COLO829 (cell line): Measurements from ENCODE around the gene GPR146.

ENCODE experiments used
- DNase-seq: peaks from one replicate; pipeline ENCODE4 v3.0.0; 2012; ENCODE audit warnings: low spot score

Gene GPR146

DNA sequence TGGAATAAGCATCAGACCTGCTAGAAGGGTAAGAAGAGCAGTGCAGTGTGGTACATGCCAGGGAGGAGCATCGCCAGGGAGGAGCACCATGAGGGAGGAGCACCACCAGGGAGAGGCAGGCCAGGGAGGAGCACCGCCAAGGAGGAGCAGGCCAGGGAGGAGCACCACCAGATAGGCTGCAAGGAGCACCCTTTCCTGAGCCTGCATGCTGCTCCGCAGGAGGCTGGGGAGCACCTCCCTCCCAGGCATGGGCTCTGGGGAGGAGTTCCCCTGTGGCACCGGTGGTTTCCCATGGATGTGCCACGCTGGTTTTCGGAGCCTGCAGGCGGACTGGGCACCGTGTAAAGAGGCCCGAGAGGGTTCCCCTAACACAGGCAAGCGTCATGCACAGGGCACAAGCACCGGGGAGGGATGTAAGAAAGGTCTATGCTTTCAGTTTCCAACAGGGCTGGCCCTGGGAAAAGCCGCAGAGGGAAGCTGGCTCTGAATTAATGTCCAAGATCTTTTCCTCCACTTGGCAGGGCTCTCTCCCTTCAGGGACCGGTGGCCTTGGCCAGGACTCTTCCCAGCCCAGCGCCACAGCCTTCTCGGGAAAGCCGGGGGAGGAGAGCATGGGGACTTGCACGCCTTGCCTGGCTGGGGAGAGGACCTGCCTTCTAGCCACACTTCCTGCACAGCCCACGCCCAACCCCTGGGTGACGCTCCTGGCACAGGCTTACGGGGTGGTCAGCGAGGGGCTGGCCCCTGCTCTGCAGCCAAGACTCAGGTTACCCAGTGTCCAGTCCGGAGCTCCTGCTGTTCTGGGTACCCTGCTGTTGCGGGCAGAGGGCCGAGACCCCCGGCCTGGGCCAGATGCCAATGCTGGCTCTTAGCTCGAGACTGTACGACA is 32.1 kb downstream of the GPR146 start:
- DNase-seq = no peak

- DNase-seq = no peak
Observed at GRCh38 chr7:1078519-1078918, 34.2 kb downstream of the GPR146 start.

DNA sequence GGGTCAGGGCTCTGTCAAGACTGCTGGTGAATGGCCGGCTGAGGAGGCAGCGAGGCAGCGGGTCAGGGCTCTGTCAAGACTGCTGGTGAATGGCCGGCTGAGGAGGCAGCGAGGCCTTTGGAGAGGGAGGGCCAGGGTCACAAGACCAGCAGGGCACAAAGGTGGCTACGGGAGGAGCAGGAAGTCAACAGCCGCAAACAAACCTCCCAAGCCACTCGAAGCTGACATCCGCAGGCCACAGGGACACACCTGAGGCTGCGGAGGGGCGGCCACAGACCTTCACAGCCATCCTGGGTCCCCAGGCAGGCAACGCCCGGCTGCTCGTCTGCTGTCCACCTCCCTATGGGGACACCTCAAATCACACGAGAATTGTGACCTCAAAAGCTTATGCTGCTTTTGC is 34.6 kb downstream of the GPR146 start:
- no peak for DNase-seq

GRCh38 chr7:1079546-1079945 is 35.2 kb downstream of the GPR146 start:
- DNase-seq = no peak

GRCh38 chr7:1080252-1080920 is 36.0 kb downstream of the GPR146 start:
- no peak for DNase-seq

GRCh38 chr7:1080921-1081255 is 36.5 kb downstream of the GPR146 start:
- DNase-seq = no peak

GRCh38 chr7:1081336-1081735 is 37.0 kb downstream of the GPR146 start:
- no peak for DNase-seq

- no peak for DNase-seq
Observed at GRCh38 chr7:1081931-1082401, 37.6 kb downstream of the GPR146 start.

GRCh38 chr7:1083729-1084657 is 39.6 kb downstream of the GPR146 start:
- DNase-seq = no peak

DNA sequence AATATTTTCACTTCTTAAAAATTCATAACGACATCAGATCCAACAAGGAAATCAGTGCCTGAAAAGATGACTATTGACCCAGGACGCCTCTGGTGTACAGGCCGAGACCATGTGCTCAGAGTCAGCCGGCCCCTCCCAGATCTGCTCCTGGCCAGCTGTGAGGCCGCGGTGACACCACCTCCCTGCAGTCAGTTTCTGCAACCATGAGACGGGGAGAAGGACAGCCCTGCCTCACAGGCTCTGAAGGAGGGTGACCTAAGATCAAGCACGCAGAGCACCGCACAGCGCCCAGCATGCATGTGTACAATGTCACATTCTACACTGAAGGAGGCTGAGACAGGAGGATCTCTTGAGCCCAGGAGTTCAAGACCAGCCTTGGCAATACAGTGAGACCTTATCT is 40.9 kb downstream of the GPR146 start:
- no peak for DNase-seq

- DNase-seq = no peak
Observed at GRCh38 chr7:1085910-1086421, 41.6 kb downstream of the GPR146 start.

GRCh38 chr7:1086588-1087464 is 42.5 kb downstream of the GPR146 start:
- peak; percentile 99 for DNase-seq

DNA sequence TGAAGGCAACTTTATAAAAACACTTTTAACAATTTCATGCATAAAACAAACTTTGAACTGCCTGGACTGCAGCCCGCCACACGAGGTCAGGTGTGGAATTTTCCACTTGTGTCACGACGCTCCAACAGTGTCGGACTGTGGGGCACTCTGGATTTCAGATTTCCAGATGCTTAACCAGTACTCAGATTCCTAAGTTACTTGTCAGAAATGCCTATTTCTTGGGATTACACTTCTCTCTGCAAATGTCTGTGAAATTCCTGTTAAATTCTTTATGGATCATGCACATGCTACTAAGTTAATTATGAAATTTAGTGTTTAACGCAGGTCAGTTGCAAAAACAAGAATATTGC is 43.1 kb downstream of the GPR146 start:
- DNase-seq = no peak

GRCh38 chr7:1087952-1088920 is 43.9 kb downstream of the GPR146 start, which contains the start of gene GPER1:
TSS of gene GPER1 (plus strand) at chr7:1088113. CDS start at chr7:1091729, 3,616 bp downstream.
- peak; percentile 75 for DNase-seq

- no peak for DNase-seq
Observed at GRCh38 chr7:1090236-1090635, 45.9 kb downstream of the GPR146 start.

- no peak for DNase-seq
Observed at GRCh38 chr7:1090686-1091643, 46.6 kb downstream of the GPR146 start.

GRCh38 chr7:1091644-1092027 is 47.3 kb downstream of the GPR146 start:
- DNase-seq = no peak

DNA sequence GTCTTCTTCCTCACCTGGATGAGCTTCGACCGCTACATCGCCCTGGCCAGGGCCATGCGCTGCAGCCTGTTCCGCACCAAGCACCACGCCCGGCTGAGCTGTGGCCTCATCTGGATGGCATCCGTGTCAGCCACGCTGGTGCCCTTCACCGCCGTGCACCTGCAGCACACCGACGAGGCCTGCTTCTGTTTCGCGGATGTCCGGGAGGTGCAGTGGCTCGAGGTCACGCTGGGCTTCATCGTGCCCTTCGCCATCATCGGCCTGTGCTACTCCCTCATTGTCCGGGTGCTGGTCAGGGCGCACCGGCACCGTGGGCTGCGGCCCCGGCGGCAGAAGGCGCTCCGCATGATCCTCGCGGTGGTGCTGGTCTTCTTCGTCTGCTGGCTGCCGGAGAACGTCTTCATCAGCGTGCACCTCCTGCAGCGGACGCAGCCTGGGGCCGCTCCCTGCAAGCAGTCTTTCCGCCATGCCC is 47.9 kb downstream of the GPR146 start:
- no peak for DNase-seq
